Thyroid gland (tissue), 4 donors: ENCODE measurements around the gene TRIM58.
A peak's percentile ranks its signal among the peaks of the same experiment; 100 is the strongest.

Experiments used
- POLR2A ChIP-seq, 2 donors: fragments of 450-650 bp; IDR thresholded peaks; one replicate each; pipeline ENCODE4 v1.6.1; 2017; ENCODE audit warnings: antibody characterized with exemption in 2 of 2, mild to moderate bottlenecking in 2 of 2, moderate library complexity in 1 of 2
- TF ChIP-seq, protein P1 (sequence below), 6 experiments: fragments of 200-600 bp in 3 of 6; fragments of 450-650 bp in 3 of 6; sonication (generic) in 3 of 6; IDR thresholded peaks; one replicate each; pipeline ENCODE4 v1.5.1; 2016 to 2019; ENCODE audit warnings: antibody characterized with exemption in 6 of 6, mild to moderate bottlenecking in 2 of 6, inconsistent platforms in 1 of 6, moderate library complexity in 1 of 6

DNA sequence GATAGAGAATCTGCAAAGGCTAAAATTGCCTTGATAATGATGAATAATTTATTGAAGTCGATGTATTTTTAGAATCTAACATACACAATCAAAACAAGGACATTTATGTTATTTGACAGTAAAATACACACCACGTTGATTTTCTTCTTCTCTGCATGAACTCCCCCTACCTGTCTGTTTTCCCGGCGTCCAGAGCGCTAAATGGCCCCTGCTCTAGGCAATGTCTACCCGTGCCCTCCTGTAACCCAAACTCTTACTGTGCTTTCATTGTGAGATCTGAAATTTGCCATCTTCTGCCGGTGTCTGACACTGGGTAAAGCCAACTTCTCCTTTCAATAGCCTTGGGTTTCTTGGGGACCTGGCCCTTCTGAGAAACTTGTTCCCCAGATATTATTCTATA is 8.6 kb upstream of the TRIM58 start:
- TF ChIP-seq, protein P1, sequence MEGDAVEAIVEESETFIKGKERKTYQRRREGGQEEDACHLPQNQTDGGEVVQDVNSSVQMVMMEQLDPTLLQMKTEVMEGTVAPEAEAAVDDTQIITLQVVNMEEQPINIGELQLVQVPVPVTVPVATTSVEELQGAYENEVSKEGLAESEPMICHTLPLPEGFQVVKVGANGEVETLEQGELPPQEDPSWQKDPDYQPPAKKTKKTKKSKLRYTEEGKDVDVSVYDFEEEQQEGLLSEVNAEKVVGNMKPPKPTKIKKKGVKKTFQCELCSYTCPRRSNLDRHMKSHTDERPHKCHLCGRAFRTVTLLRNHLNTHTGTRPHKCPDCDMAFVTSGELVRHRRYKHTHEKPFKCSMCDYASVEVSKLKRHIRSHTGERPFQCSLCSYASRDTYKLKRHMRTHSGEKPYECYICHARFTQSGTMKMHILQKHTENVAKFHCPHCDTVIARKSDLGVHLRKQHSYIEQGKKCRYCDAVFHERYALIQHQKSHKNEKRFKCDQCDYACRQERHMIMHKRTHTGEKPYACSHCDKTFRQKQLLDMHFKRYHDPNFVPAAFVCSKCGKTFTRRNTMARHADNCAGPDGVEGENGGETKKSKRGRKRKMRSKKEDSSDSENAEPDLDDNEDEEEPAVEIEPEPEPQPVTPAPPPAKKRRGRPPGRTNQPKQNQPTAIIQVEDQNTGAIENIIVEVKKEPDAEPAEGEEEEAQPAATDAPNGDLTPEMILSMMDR (IDR thresholded peaks at IDR 0.05) = peak in 1 of 6 experiments; percentile 13
- no peak for TF ChIP-seq POLR2A (IDR thresholded peaks at IDR 0.05)
